ENCODE data around the gene LPCAT3. TPM values are rescaled to one million over a fixed set of nuclear protein-coding genes. Genes with fewer than 3 reads are reported as not detected.
A peak's percentile ranks its signal among the peaks of the same experiment; 100 is the strongest.

The LPCAT3 gene
- total and polyA plus RNA-seq, 2 of the 13 experiments (the other 11 are each of a cell fraction or from before 2014, with no cell fraction given): 44.5 to 64.3 TPM

GRCh38 chr12:6937481-6938352 lies 80.6 kb downstream of the LPCAT3 start (continued):
- TF ChIP-seq ZSCAN5A (CRISPR knock-in tag; IDR thresholded peaks at IDR 0.05; ENCODE audit: borderline replicate concordance) (0 out of 2 replicates have a peak, but pooled peaks have one; percentile 76), ZNF234 (CRISPR knock-in tag; conservative IDR thresholded peaks at IDR 0.05) (no peak), SIN3A (IDR thresholded peaks at IDR 0.05; ENCODE audit: borderline replicate concordance, low read depth, low read length) (peak; percentile 79; the same call in 1 of the 2 replicates), KDM6A (CRISPR knock-in tag; IDR thresholded peaks at IDR 0.05; ENCODE audit: low read depth) (no peak), SNAI1 (CRISPR knock-in tag; IDR thresholded peaks at IDR 0.05; ENCODE audit: borderline replicate concordance) (no peak; the same call in 1 of the 2 replicates), RCOR2 (CRISPR knock-in tag; IDR thresholded peaks at IDR 0.05) (no peak), IRF2 (CRISPR knock-in tag; IDR thresholded peaks at IDR 0.05) (peak; percentile 96), ZNF367 (CRISPR knock-in tag; IDR thresholded peaks at IDR 0.05; ENCODE audit: borderline replicate concordance) (no peak), ZNF318 (CRISPR knock-in tag; IDR thresholded peaks at IDR 0.05) (0 out of 2 replicates have a peak, but pooled peaks have one; percentile 17), ELF3 (CRISPR knock-in tag; IDR thresholded peaks at IDR 0.05) (peak; percentile 95), HMGA1 (CRISPR knock-in tag; conservative IDR thresholded peaks at IDR 0.05) (no peak), ZNF543 (CRISPR knock-in tag; IDR thresholded peaks at IDR 0.05) (no peak), TSC22D2 (CRISPR knock-in tag; IDR thresholded peaks at IDR 0.05; ENCODE audit: borderline replicate concordance) (peak; percentile 39; the same call in 1 of the 2 replicates), ZNF468 (CRISPR knock-in tag; IDR thresholded peaks at IDR 0.05) (0 out of 2 replicates have a peak, but pooled peaks have one; percentile 37), HOXA3 (CRISPR knock-in tag; IDR thresholded peaks at IDR 0.05) (peak; percentile 99), AKAP8 (CRISPR knock-in tag; IDR thresholded peaks at IDR 0.05) (peak; percentile 98), SMAD1 (CRISPR knock-in tag; IDR thresholded peaks at IDR 0.05; ENCODE audit: borderline replicate concordance, low read depth) (peak; percentile 88; the same call in 1 of the 2 replicates), FOXP1 (IDR thresholded peaks at IDR 0.05) (no peak), FOXP1 (CRISPR knock-in tag; IDR thresholded peaks at IDR 0.05) (no peak)
- TF ChIP-seq, protein P1, sequence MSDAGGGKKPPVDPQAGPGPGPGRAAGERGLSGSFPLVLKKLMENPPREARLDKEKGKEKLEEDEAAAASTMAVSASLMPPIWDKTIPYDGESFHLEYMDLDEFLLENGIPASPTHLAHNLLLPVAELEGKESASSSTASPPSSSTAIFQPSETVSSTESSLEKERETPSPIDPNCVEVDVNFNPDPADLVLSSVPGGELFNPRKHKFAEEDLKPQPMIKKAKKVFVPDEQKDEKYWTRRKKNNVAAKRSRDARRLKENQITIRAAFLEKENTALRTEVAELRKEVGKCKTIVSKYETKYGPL (CRISPR knock-in tag; IDR thresholded peaks at IDR 0.05): no peak; the same call in 1 of the 2 replicates

Measured in HepG2 (cell line).